GM19438 (cell line): ENCODE measurements around the gene PGA4.
"Not testable (repeated sequence)": the region's sequence is repeated elsewhere in the genome, so short reads cannot be mapped to it uniquely, and the experiment has no call there.

Experiments
- ATAC-seq: cut with Tn5 transposase; IDR thresholded peaks from one replicate; pipeline ENCODE4 v1.9.1; 2021; ENCODE audit warnings: low read depth; ENCODE audit not compliant: unreplicated experiment

The PGA4 gene

DNA sequence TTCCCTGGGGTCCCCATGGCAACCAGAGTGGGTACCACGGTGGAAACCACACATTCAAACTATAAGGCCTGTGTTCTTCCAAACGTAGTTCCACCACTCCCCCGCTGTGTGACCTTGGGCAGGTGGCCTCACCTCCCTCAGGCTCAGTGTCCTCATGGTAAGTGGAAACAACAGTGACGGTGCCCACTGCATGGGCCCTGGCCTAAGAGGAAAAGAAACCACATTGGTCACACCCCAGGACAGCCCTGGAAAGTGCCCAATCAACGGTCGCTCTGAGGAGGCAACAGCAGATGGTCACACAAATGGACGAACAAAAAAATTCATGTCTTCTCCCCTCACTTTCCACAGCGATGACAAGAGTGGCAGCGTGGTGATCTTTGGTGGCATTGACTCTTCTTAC, 25.9 kb downstream of the PGA4 start:
- ATAC-seq, result not testable (repeated sequence)

DNA sequence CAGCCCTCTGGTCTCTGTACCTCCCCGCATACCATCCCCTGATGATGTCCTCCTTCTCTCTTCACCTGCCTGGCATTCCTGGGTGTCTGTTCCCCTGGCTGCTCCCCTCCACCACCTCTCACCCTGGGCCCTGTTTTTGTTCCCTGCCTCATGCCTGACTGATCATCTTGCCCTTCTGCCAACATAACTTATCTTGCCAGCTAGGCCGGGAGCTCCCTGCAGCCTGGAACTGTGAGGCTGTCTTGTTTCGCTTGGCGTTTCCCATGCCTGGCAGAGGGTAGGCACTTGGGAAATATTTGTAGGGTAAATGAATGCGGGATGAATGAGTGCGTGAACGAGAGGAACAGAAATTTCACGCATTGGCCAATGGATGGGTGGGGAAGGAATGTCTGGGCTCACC, 27.1 kb downstream of the PGA4 start:
- ATAC-seq, result not testable (repeated sequence)

DNA sequence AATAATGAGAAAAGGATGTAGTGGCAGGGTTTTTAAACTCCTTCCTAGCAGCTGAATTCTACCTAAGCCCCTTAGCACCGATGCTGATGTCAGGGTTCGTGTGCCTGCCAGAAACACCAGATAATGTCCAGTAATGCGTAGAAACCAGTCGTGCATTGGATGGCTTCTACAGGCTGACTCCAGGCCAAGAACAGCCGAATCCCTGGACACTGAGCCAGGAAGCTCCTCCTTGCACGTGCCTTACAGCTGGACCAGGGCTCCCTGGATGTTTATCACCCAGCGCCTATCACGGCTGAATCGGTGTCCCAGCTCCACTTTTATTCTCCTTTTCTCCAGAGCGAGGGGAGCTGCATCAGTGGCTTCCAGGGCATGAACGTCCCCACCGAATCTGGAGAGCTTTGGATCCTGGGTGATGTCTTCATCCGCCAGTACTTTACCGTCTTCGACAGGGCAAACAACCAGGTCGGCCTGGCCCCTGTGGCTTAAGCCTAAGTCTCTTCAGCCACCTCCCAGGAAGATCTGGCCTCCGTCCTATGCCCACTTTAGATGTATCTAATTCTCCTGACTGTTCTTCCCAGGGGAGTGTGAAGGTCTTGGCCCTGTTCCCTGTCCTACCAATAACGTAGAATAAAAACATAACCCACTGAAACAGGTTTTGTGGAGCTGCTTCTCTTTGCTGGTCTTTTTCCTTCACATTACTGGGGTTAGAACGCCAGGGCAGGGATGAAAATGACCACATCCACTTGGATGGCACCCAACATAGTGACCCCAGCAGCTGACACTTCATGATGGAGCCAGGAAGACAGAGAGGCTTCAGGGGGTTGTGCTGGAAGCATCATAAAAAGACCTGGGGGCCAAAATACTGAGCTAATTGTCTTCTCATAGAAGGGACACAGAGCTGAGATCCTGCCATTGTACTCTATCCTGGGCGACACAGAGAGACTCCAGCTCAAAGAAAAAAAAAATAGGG, 28.9 kb downstream of the PGA4 start:
- ATAC-seq, result not testable (repeated sequence)

DNA sequence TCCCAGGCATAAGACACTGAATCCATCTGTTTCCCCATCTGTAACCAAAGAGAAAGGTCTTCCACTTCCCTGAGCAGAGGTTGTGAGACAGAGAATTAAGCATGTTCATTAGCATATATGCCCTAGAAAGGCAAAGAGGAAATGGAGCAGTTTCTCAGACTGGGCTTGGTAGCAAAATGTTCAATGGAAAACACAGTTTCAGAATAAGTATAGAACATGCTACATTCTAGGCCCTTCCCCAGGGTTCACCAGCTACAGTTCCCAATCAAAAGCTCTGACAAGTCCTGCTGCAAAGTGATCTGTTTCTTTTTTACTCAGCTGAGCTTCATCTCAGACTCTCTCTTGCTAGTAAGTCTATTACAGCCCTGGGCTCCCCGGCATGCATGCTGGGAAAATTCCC, 30.2 kb downstream of the PGA4 start:
- ATAC-seq, result not testable (repeated sequence)

DNA sequence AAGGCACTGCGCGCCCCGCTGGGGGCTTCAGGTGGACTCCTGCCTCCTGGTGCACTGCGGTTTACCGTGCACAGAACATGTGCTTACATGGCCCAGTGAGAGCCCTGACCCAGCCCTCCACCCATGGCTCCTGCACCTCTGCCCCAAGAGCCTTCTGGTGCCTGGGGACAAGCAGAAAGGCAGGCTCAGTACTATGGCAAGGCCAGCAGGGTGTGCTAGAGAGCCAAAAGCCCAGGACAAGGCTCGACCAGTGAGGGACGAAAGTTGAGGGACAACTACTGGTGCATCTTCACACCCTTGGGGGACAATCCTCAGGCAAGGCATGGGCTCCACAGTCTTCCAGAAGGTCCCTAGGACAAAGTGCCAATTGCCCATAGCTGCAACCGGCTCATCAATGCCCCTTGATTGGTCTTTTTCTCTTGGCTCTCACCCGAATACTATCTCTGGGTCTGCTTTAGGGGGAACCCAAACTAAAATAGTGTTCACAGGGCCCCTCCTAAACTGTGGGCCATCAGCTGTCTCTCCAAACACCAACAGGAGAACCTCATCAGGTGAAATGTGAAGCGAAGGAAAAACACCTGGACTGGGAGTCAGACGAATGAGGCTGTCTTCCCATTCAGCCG, 32.4 kb downstream of the PGA4 start:
- no peak for ATAC-seq

DNA sequence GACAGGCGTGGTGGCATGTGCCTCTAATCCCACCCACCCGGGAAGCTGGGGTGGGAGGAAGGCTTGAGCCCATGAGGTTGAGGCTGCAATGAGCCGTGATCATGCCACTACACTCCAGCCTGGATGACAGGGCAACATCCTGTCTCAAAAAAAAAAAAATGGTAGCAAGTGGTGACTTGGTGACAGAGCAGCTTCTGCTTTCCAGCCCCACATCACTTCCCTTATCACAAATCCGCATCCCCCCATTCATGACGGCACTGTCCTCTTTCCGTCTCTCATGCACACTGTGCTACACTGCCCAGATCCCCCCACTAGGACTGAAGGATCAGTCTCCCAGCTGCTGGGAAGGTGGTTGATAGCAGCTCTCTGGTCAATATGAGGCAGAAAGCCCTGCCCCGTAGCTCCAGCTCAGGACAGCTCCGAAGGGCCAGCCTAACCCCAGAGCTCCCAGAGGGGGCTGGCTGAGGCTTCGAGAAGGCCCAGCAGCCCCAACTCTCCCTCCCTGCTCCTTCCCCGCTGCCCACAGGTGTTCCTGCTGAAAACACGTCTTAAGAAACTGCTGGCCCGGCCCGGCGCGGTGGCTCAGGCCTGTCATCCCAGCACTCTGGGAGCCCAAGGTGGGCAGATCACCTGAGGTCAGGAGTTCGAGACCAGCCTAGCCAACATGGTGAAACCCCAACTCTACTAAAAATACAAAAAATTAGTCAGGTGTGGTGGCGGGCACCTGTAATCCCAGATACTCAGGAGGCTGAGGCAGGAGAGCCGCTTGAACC, 34.7 kb downstream of the PGA4 start:
- ATAC-seq, result no peak

DNA sequence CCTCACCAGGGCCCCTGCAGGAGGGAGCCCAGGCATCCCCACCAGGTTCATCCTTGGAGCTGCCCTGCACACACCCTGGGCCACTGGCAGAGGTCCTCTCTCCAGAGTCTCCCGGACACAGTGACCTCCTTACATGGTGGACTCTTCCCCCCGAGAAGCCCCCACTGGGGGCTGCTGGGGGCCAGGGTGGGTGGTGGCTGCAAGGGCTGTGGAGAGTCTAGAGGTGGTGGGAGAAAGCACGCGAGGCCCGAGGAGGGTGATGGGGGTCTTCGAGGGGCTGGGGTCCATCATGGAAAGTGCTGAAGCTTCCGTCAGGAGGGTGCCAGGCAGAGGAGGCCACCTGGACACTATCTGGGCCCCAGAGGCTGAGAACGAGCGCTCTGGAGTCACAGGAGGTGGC, 36.4 kb downstream of the PGA4 start:
- ATAC-seq, result no peak

DNA sequence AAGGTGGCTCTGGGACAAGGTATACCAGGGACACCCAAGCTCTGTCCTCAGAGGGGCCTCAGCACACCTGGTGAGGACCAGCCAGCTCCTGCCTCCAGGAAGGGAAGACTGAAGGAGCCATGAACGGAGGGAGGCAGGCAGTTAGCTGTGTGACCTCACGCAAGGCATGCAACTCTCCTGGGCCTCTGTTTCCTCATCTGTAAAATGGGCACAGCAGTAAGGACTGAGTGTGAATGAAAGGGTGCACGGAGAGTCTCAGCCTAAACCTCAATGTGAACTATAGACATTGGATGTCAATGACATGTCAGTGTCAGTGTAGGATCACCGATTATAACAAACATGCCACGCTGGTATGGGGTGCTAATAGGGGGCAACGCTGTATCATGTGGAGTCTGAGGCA, 37.2 kb downstream of the PGA4 start:
- no peak for ATAC-seq

DNA sequence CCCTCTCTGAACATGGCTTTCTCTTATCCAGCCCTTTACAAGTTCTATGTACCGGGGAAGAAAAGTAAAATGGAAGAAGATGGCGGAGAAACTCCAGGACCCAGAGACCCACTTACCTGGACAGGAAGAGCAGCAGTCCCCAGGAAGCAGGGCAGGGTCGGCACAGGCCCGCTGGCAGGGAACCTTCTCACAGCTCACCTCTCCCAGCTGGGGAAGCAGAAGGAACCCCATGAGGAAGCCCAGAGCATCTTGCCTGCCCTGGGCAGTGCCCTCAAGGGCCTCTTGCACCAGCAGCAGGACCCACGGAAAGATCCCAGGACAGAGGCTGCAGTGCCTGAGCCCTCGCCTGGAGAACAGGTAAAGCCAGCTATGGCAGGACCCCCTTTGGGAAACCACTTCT, 42.2 kb downstream of the PGA4 start:
- ATAC-seq, result no peak

DNA sequence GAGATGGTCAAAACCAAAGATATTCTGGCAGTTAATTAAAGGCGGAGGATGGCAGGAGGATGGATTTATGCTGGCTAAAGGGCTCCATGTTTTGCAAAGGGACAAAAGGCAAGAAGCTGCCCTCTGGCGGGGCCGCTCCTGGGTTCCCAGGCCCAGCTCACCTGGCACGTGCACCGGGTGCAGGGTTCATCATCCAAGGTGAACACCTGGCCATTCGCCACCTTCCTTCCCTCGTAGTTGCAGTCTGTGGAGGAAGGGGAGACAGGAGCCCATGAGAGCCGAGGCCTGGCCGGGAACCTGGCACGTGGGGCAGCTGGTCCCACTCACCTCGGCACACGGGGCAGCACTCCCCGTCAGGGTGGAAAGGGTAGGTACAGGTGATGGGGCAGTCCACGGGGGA, 42.6 kb downstream of the PGA4 start:
- ATAC-seq, result no peak

DNA sequence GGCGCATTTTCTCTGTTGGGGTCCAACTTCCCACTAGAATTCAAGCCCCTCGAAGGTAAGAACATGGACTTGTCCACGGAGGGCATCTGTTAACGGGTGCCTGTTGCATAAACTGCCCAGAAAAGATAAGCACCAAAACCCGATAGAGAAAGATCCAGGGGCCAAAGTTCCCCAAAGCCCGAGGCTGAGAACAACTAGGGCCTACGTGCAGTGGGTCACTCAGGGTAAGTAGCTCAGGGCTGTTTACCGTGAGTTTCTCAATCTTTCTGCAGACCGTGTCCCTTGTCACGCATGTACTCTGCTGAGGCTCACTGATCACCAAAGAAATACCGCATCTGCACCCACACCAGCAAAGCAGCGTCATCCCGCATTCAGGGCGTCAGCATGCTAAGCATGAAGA, 43.2 kb downstream of the PGA4 start:
- ATAC-seq, result no peak

DNA sequence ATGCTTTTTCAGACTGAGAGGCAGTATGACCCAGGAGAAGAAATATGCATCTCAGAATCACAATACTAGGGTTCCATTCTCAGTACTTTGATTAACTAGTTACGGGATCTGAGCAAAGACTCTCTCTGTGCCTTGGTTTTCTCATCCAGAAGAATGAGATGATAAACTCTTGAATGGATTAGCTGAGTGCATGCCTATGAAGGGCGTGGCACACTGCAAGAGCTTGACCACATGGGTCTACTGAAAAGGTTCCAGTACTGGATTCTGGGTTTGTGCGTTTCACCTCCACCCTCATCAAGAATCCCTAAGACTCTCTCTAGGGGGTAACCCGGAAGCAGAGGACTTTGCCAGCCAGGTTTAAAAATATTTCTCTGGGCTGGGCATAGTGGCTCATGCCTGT, 44.5 kb downstream of the PGA4 start:
- ATAC-seq, result no peak

DNA sequence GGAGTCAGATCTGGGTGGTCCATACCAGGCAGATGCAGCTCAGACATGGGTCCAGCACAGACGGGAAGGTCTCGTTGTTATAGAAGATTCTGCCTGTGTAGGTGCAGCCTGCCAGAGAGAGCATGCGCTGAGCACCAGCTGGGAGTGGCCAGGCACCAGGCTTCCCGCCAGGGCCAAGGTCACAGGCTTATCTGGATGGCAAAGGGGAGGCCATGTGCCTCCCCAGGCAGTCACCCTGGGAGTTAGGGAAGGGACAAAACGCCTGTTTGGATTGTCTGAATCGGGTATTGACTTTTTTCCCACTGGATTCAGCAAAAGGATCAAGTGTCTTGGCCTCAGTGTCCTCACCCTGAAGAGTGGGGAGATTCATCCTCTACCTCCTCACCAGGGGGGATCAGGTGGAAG, 45.3 kb downstream of the PGA4 start:
- no peak for ATAC-seq

DNA sequence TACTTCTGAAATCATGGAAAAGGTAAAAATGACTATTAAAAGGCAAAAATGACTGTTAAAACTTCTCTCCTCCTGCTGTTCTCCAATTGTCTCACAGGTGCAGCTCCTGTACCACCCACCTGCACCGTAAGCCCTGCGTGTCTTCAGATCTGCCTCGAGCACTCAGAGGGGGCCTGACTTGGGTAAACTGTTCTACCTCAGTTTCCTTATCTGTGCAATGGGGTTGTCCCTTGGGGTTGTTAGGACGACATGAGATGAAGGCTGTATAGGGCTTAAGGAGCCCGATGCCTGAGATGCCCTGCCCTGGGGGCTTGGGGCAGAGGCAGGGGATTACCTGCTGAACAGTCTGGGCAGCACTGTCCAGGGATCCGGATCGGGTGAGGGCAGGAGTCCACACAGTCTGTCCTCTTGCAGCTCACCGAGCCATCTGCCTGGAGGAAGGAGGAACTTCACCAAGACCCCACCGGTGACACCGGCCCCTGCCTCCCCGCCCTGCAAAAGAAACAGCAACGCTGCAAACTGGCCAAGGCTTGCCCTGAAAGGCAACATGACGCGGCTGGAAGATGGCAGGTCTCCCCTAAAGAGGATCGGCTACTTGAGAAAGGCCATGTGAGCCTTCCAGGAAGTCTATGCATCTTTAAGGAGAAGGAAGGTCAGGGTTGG, 46.6 kb downstream of the PGA4 start:
- ATAC-seq, result no peak

DNA sequence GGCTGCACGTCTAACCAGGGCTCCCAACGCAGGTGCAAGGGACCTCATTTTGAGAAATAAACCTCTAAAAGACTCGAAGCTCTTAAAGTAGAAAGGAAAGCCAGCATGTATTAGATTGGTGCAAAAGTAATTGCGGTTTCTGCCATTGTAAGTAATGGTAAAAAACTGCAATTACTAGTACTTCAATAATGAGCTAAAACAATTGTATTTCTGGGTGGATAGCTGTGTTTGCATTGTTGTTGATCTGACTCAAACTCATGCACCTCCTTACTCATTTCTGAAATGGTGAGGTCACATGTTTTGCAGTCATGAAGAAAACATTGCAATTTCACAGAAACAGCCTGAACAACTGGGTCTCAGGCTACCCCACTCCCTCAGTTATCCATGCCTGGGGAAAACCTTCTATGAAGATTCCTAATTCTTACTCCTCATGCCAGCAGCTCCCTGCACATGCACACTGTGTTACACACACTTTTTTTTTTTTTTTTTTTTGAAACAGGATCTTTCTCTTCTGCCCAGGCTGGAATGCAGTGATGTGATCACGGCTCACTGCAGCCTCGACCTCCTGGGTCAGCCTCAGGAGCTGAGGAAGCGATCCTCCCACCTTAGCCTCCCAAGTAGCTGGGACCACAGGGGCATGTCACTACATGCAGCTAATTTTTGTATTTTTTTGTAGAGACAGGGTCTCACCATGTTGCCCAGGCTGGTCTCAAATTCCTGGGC, 48.4 kb downstream of the PGA4 start:
- ATAC-seq, result no peak

DNA sequence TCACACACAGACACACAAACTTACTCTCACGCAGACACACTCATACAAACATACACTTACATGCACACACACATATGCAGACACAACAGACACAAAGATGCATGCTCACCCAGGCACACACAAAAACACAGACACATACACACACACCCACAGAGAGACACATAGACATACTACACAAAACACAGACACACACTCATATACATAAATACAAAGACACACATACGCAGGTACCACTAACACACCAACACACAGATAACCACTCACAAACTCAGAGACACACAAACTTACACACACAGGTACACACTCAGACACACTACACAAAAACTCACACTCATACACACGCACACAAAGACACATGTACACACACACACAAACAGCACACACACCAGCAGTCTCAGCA, 50.6 kb downstream of the PGA4 start:
- ATAC-seq, result no peak

DNA sequence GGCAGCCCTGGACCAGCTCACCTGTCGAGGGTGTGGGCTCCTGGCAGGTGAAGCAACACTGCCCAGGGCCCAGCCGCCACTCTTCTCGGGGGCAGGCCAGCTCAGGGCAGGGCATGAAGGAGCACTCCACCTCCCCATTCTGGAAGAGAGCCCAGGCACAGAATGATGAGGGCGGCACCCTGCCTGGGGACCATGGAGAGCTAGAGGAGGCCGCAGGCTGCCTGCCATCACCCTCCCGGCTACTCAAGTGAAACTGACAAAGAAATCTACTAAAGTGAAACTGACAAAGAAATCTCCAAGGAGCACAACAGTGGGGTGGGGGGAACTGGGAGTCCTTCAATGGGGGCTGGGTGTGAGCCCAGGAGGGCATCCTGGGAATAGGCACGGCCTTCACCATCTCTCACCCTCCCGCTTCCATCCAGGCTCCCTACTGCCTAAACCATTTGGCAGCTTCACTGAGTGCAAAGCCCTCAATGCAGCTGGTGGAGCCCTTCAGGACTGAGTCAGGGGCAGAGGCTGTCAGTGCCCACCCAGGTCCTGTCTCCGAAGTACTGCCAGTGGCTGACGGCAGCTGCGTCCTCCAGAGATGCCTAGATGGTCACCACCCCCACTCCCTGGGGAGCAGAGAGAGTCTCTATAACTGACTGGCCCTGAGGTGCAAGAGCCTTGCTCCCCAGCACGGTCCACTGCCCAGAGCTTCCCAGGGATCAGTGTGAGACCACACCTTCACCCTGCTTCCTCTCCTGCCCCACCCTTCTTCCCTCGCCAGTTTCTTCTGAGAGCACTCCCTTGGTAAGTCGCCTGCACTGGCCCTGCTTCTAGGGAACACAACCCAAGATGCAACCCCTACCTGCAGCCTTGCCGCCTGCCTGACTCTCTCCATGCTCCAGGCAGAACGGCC, 51.3 kb downstream of the PGA4 start:
- no peak for ATAC-seq

DNA sequence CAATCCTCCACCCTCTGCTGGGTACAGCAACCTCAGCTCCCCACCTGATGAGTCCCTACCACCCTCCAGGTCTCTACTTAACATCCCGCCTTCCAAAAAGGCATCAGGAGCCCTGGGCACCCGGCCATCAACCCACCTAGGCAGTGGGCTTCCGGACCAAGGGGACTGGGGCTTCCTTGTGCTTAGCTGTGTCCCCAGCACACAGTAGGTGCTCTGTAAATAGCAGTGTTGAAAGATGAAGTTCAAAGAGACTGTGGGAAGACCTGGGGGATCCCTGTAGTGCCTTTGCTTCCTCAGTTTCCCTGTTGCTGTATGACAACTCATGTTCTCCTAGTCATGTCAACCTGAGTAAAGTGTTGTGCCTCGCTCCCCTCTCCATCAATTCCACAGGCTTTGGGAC, 51.9 kb downstream of the PGA4 start:
- ATAC-seq, result no peak

DNA sequence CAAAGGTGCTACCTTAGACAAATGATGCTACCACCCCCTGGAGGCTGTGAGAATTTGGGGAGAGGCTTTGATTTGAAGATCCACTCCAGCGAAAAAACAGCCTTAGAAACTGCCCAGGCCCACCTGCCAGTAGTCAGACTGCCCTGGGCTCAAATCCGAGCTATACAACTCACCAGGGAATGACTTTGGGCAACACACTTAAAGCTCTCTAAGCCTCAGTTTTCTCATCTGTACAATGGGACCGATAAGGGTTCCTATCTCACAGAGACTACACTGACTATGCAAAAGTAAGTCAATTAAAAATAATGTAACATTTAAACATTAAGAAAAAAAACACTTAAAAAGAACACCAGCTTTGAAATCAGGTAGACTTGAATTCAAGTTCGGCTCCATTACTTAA, 53.0 kb downstream of the PGA4 start:
- no peak for ATAC-seq
